WTC11 (cell line): ENCODE results near the gene P3H2. TPM values are rescaled to one million over a fixed set of nuclear protein-coding genes. Genes with fewer than 3 reads are reported as not detected.

ENCODE experiments used
- ATAC-seq: fragments of 200-7000 bp; cut with Tn5 transposase; 2 replicates; pipeline ENCODE4 v1.10.0; 2021; ENCODE audit warnings: mild to moderate bottlenecking, moderate library complexity
- CTCF ChIA-PET: fragments of 300-600 bp; sonication (Branson Sonifier 250); formaldehyde crosslinking; loops from one replicate; lab custom pipeline; 2021; ENCODE audit warnings: antibody characterized with exemption; lab: Charles Lee
- POLR2A ChIA-PET: fragments of 350-600 bp; sonication (Branson Sonifier 250); formaldehyde crosslinking; loops from one replicate; lab custom pipeline; 2021; ENCODE audit warnings: antibody characterized with exemption; lab: Charles Lee
- DNase-seq: peaks from one replicate; pipeline ENCODE4 v3.0.0; 2021; ENCODE audit warnings: low spot score
- H3K27ac Mint-ChIP-seq: 2 replicates; pipeline ENCODE4 v1.8.0; 2021; ENCODE audit warnings: mixed read lengths
- H3K27me3 Mint-ChIP-seq: 2 replicates; pipeline ENCODE4 v1.8.0; 2021; ENCODE audit warnings: low read depth, mild to moderate bottlenecking, moderate library complexity, mixed read lengths
- H3K36me3 Mint-ChIP-seq: 2 replicates; pipeline ENCODE4 v1.8.0; 2021; ENCODE audit warnings: mixed read lengths
- H3K4me1 Mint-ChIP-seq: 2 replicates; pipeline ENCODE4 v1.8.0; 2022; ENCODE audit warnings: mixed read lengths
- H3K4me3 Mint-ChIP-seq: 2 replicates; pipeline ENCODE4 v1.8.0; 2021; ENCODE audit warnings: mild to moderate bottlenecking, moderate library complexity, mixed read lengths
- H3K9me3 Mint-ChIP-seq: 2 replicates; pipeline ENCODE4 v1.8.0; 2021; ENCODE audit warnings: mixed read lengths
- ATF1 ChIP-seq: sonication (generic); formaldehyde crosslinking; IDR thresholded peaks from 2 replicates; pipeline ENCODE4 v1.8.1; 2023; ENCODE audit warnings: mild to moderate bottlenecking, moderate library complexity, missing genetic modification reagents
- CTCF ChIP-seq: fragments of 200-600 bp; IDR thresholded peaks from 2 replicates; pipeline ENCODE4 v1.8.0; 2022; ENCODE audit warnings: antibody characterized with exemption
- E2F5 ChIP-seq: sonication (generic); formaldehyde crosslinking; IDR thresholded peaks from 2 replicates; pipeline ENCODE4 v1.8.1; 2022; ENCODE audit warnings: mild to moderate bottlenecking, moderate library complexity, missing genetic modification reagents
- FOXP1 ChIP-seq: sonication (generic); formaldehyde crosslinking; IDR thresholded peaks from 2 replicates; pipeline ENCODE4 v1.8.0; 2022; ENCODE audit warnings: missing genetic modification reagents, mild to moderate bottlenecking, moderate library complexity, borderline replicate concordance
- MLX ChIP-seq: sonication (generic); formaldehyde crosslinking; IDR thresholded peaks from 2 replicates; pipeline ENCODE4 v1.8.1; 2023; ENCODE audit warnings: mild to moderate bottlenecking, missing genetic modification reagents, moderate library complexity
- MYBL2 ChIP-seq: sonication (generic); formaldehyde crosslinking; IDR thresholded peaks from 2 replicates; pipeline ENCODE4 v1.8.1; 2023; ENCODE audit warnings: mild to moderate bottlenecking, moderate library complexity, missing genetic modification reagents
- NFATC4 ChIP-seq: fragments of 250-450 bp; sonication (Bioruptor Pico); IDR thresholded peaks from 2 replicates; pipeline ENCODE4 v1.9.0; 2021; ENCODE audit warnings: mild to moderate bottlenecking
- PREB ChIP-seq: sonication (generic); formaldehyde crosslinking; IDR thresholded peaks from 2 replicates; pipeline ENCODE4 v1.8.1; 2022; ENCODE audit warnings: mild to moderate bottlenecking, missing genetic modification reagents, moderate library complexity, borderline replicate concordance
- RORB ChIP-seq: fragments of 250-450 bp; sonication (Bioruptor Pico); IDR thresholded peaks from 2 replicates; pipeline ENCODE4 v1.9.0; 2021; ENCODE audit warnings: mild to moderate bottlenecking
- SMAD4 ChIP-seq: sonication (generic); formaldehyde crosslinking; IDR thresholded peaks from 2 replicates; pipeline ENCODE4 v1.8.0; 2022; ENCODE audit warnings: mild to moderate bottlenecking, missing genetic modification reagents
- TCF7 ChIP-seq: sonication (generic); formaldehyde crosslinking; IDR thresholded peaks from 2 replicates; pipeline ENCODE4 v1.8.0; 2022; ENCODE audit warnings: mild to moderate bottlenecking, low read depth, missing genetic modification reagents, moderate library complexity
- TEAD1 ChIP-seq: sonication (generic); formaldehyde crosslinking; IDR thresholded peaks from 2 replicates; pipeline ENCODE4 v1.8.0; 2022; ENCODE audit warnings: mild to moderate bottlenecking, missing genetic modification reagents
- TEAD4 ChIP-seq: sonication (generic); formaldehyde crosslinking; IDR thresholded peaks from 2 replicates; pipeline ENCODE4 v1.8.0; 2022; ENCODE audit warnings: mild to moderate bottlenecking, missing genetic modification reagents
- TP53 ChIP-seq: sonication (generic); formaldehyde crosslinking; IDR thresholded peaks from 2 replicates; pipeline ENCODE4 v1.8.1; 2023; ENCODE audit warnings: mild to moderate bottlenecking, missing genetic modification reagents
- ZNF138 ChIP-seq: sonication (generic); formaldehyde crosslinking; conservative IDR thresholded peaks from 2 replicates; pipeline ENCODE4 v1.8.1; 2022; ENCODE audit warnings: mild to moderate bottlenecking, moderate library complexity, missing genetic modification reagents
- ZNF416 ChIP-seq: fragments of 250-450 bp; sonication (Bioruptor Pico); IDR thresholded peaks from 2 replicates; pipeline ENCODE4 v1.9.0; 2021; ENCODE audit warnings: mild to moderate bottlenecking, inconsistent platforms
- total RNA-seq: library from RNA; stranded (reverse); gene quantifications from 3 replicates; pipeline ENCODE4 v1.2.3, GENCODE V29; 2021
- TF ChIP-seq, protein P1 (sequence below): sonication (generic); formaldehyde crosslinking; IDR thresholded peaks from 2 replicates; pipeline ENCODE4 v1.8.1; 2022; ENCODE audit warnings: low read depth, missing genetic modification reagents, borderline replicate concordance
- TF ChIP-seq, protein P2 (sequence below): fragments of 250-450 bp; sonication (Bioruptor Pico); IDR thresholded peaks from 2 replicates; pipeline ENCODE4 v2.1.2; 2022; ENCODE audit warnings: mild to moderate bottlenecking, moderate library complexity
- TF ChIP-seq, protein P3 (sequence below): fragments of 250-450 bp; sonication (Bioruptor Pico); conservative IDR thresholded peaks from 2 replicates; pipeline ENCODE4 v1.9.0; 2021; ENCODE audit warnings: mild to moderate bottlenecking
- TF ChIP-seq, protein P4 (sequence below): sonication (generic); formaldehyde crosslinking; IDR thresholded peaks from 2 replicates; pipeline ENCODE4 v1.8.0; 2022; ENCODE audit warnings: mild to moderate bottlenecking, missing genetic modification reagents

Gene P3H2
- total RNA-seq, 1 experiment from 2014 or later, result 29.4 TPM

GRCh38 chr3:190158261-190158660 lies 37.6 kb upstream of the P3H2 start (continued):
- TF ChIP-seq CTCF, result no peak
- TF ChIP-seq TCF7 (CRISPR knock-in tag), result no peak
- TF ChIP-seq TEAD4, result no peak
- TF ChIP-seq ZNF138 (CRISPR knock-in tag), result no peak

DNA sequence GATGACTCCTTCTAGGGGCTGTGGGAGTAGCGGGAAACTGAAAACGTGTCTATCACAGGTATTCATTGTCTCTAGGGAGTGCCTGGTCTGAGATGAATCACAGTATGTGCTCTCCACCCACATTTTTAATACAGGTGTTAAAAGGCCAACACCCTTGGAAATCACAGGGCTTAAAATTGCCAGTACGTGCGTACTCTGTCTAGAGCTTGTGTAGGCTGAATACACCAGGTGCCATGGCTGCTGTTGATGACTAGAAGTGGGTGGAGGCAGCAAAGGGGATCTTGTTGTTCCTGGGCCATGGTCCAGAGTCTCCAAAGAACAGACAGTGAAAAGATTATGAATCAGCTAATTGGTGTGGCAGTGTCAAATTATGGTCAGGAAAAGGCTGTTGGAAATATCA lies 35.1 kb upstream of the P3H2 start:
- Mint-ChIP-seq H3K36me3 (peaks cover 4% of the 10 kb centered on the region), H3K9me3 (peaks cover 11% of the 10 kb centered on the region), H3K27ac (no peak overlapping the region; the same call in 1 of the 2 replicates), H3K4me1 (peaks cover 9% of the 10 kb centered on the region), H3K27me3 (no peaks in the 10 kb centered on the region; the same call in 1 of the 2 replicates), H3K4me3 (no peak overlapping the region)
- ChIA-PET POLR2A (no interaction called here), CTCF (no interaction called here)
- DNase-seq (no peak), ATAC-seq (no peak)
- TF ChIP-seq, protein P1, sequence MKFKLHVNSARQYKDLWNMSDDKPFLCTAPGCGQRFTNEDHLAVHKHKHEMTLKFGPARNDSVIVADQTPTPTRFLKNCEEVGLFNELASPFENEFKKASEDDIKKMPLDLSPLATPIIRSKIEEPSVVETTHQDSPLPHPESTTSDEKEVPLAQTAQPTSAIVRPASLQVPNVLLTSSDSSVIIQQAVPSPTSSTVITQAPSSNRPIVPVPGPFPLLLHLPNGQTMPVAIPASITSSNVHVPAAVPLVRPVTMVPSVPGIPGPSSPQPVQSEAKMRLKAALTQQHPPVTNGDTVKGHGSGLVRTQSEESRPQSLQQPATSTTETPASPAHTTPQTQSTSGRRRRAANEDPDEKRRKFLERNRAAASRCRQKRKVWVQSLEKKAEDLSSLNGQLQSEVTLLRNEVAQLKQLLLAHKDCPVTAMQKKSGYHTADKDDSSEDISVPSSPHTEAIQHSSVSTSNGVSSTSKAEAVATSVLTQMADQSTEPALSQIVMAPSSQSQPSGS (CRISPR knock-in tag), result no peak
- TF ChIP-seq RORB (CRISPR knock-in tag) (no peak), SMAD4 (CRISPR knock-in tag) (no peak), PREB (no peak), ZNF416 (CRISPR knock-in tag) (no peak), MLX (CRISPR knock-in tag) (no peak), TEAD1 (no peak)
- TF ChIP-seq, protein P2, sequence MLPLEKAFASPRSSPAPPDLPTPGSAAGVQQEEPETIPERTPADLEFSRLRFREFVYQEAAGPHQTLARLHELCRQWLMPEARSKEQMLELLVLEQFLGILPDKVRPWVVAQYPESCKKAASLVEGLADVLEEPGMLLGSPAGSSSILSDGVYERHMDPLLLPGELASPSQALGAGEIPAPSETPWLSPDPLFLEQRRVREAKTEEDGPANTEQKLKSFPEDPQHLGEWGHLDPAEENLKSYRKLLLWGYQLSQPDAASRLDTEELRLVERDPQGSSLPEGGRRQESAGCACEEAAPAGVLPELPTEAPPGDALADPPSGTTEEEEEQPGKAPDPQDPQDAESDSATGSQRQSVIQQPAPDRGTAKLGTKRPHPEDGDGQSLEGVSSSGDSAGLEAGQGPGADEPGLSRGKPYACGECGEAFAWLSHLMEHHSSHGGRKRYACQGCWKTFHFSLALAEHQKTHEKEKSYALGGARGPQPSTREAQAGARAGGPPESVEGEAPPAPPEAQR (CRISPR knock-in tag), result no peak
- TF ChIP-seq, protein P3, sequence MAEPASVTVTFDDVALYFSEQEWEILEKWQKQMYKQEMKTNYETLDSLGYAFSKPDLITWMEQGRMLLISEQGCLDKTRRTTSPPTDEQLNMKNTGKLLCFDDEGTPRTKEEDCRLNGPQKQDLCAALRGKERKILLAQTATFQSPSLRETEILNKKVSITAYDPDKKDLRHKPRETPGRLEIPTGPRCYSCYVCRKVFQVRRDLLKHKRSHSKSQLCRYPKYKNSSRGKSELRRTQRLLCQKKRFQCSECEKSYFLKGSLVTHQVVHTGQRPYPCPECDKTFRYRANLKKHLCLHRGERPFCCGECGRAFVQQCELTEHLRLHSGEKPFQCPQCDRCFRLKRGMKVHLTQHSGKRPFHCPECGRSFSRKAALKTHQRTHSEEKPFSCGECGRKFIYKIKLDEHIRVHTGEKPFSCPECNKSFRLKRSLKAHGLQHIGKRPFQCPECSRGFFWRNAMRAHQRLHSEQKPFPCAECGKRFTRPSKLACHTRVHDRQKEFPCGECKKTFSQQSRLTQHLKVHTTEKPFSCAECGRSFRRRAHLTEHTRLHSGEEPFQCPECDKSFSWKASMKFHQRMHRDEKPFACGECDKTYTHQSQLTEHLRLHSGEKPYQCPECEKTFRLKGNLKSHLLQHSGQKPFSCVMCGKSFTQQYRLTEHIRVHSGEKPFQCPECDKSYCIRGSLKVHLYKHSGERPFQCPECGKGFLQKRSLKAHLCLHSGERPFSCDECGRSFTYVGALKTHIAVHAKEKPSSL, result no peak
- TF ChIP-seq, all 79 proteins: peak for 0

GRCh38 chr3:190150681-190151080 lies 30.0 kb upstream of the P3H2 start:
- CTCF ChIA-PET, result no interaction called here
- H3K36me3 Mint-ChIP-seq, result peaks cover 26% of the 10 kb centered on the region
- no peak overlapping the region for H3K4me3 Mint-ChIP-seq
- POLR2A ChIA-PET, result no interaction called here
- ATAC-seq, result no peak
- TF ChIP-seq SMAD4 (CRISPR knock-in tag) (no peak), NFATC4 (CRISPR knock-in tag) (no peak), E2F5 (CRISPR knock-in tag) (no peak), MYBL2 (CRISPR knock-in tag) (no peak), TP53 (CRISPR knock-in tag) (no peak), FOXP1 (CRISPR knock-in tag) (no peak), ATF1 (CRISPR knock-in tag) (no peak)
- TF ChIP-seq, protein P4, sequence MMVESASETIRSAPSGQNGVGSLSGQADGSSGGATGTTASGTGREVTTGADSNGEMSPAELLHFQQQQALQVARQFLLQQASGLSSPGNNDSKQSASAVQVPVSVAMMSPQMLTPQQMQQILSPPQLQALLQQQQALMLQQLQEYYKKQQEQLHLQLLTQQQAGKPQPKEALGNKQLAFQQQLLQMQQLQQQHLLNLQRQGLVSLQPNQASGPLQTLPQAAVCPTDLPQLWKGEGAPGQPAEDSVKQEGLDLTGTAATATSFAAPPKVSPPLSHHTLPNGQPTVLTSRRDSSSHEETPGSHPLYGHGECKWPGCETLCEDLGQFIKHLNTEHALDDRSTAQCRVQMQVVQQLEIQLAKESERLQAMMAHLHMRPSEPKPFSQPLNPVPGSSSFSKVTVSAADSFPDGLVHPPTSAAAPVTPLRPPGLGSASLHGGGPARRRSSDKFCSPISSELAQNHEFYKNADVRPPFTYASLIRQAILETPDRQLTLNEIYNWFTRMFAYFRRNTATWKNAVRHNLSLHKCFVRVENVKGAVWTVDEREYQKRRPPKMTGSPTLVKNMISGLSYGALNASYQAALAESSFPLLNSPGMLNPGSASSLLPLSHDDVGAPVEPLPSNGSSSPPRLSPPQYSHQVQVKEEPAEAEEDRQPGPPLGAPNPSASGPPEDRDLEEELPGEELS, result no peak
- H3K27me3 Mint-ChIP-seq, result peaks cover 3% of the 10 kb centered on the region
- H3K27ac Mint-ChIP-seq, result no peak overlapping the region
- H3K4me1 Mint-ChIP-seq, result 0 out of 2 replicates have a peak, but pooled peaks cover 6% of the 10 kb centered on the region
- peaks cover 33% of the 10 kb centered on the region for H3K9me3 Mint-ChIP-seq
- DNase-seq, result no peak
